Measurements from ENCODE around the gene KCNE2.

The KCNE2 gene

DNA sequence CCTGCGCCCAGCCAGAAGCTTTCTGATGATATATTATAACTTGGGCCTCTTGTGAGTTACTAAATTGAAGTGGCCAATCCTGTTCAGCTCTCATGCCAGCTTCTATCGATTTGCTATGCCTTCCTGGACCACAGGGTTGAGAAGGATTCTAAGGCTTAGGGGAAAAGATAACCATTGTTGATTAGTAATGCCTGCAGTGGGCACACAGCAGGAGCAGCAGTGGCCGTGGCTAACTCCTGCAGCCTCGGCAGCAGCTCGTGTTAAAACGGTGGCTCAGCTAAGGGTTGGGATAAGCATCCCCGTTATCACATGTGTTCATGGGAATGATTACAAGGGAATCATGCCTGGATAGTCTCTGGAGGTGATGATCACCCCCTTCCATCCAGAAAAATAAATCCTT, 20.5 kb upstream of the KCNE2 start:
- Histone ChIP-seq H3K4me3 (replicated peaks; ENCODE audit: insufficient read depth, low read length) (no peak overlapping the region), H3K27me3 (ENCODE audit: insufficient read depth, poor library complexity, severe bottlenecking) (no peaks in the 10 kb centered on the region), H3K27ac (replicated peaks) (no peak overlapping the region)
- TF ChIP-seq POLR2AphosphoS5 (IDR thresholded peaks at IDR 0.05; ENCODE audit: low read depth) (no peak), GABPA (IDR thresholded peaks at IDR 0.05; ENCODE audit: low read depth) (no peak), SPI1 (IDR thresholded peaks at IDR 0.05; ENCODE audit: borderline replicate concordance, low read depth) (no peak)
- TF ChIP-seq, protein P1, sequence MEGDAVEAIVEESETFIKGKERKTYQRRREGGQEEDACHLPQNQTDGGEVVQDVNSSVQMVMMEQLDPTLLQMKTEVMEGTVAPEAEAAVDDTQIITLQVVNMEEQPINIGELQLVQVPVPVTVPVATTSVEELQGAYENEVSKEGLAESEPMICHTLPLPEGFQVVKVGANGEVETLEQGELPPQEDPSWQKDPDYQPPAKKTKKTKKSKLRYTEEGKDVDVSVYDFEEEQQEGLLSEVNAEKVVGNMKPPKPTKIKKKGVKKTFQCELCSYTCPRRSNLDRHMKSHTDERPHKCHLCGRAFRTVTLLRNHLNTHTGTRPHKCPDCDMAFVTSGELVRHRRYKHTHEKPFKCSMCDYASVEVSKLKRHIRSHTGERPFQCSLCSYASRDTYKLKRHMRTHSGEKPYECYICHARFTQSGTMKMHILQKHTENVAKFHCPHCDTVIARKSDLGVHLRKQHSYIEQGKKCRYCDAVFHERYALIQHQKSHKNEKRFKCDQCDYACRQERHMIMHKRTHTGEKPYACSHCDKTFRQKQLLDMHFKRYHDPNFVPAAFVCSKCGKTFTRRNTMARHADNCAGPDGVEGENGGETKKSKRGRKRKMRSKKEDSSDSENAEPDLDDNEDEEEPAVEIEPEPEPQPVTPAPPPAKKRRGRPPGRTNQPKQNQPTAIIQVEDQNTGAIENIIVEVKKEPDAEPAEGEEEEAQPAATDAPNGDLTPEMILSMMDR (IDR thresholded peaks at IDR 0.05; ENCODE audit: insufficient read depth, low read length) = no peak
- TF ChIP-seq, protein P2, sequence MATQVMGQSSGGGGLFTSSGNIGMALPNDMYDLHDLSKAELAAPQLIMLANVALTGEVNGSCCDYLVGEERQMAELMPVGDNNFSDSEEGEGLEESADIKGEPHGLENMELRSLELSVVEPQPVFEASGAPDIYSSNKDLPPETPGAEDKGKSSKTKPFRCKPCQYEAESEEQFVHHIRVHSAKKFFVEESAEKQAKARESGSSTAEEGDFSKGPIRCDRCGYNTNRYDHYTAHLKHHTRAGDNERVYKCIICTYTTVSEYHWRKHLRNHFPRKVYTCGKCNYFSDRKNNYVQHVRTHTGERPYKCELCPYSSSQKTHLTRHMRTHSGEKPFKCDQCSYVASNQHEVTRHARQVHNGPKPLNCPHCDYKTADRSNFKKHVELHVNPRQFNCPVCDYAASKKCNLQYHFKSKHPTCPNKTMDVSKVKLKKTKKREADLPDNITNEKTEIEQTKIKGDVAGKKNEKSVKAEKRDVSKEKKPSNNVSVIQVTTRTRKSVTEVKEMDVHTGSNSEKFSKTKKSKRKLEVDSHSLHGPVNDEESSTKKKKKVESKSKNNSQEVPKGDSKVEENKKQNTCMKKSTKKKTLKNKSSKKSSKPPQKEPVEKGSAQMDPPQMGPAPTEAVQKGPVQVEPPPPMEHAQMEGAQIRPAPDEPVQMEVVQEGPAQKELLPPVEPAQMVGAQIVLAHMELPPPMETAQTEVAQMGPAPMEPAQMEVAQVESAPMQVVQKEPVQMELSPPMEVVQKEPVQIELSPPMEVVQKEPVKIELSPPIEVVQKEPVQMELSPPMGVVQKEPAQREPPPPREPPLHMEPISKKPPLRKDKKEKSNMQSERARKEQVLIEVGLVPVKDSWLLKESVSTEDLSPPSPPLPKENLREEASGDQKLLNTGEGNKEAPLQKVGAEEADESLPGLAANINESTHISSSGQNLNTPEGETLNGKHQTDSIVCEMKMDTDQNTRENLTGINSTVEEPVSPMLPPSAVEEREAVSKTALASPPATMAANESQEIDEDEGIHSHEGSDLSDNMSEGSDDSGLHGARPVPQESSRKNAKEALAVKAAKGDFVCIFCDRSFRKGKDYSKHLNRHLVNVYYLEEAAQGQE (IDR thresholded peaks at IDR 0.05; ENCODE audit: insufficient replicate concordance, low read depth) = no peak
- no peak for DNase-seq (ENCODE audit: low read depth in 1 of 2, low spot score in 1 of 2)

DNA sequence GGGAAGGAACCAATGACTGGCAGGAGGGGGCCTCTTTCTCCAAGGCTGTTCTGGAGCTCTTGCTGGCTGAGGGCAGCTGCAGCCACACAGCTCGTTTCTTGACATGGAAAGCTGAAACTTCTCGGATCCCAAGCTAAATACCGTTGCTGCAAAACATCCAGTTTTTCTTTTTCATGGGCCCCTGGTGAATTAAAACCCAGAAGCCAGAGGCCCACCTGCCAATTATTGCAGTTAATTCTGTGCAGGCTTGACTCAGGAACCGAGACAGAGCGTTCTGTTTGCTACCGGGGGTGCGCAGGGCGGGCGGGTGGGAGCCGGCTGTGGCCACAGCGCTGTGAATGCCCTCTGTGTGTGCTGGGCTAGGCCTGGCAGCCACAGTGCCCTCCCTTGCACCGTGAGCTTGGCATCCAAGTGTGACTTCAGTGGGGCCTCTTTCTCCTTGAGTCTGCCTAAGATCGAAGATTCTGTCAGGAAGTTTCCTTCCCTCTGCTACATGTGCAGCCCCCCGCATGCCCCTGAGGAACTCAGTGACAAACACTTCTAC, 19.9 kb upstream of the KCNE2 start:
- H3K27me3 ChIP-seq (ENCODE audit: insufficient read depth, poor library complexity, severe bottlenecking) = no peaks in the 10 kb centered on the region
- TF ChIP-seq, protein P1 (IDR thresholded peaks at IDR 0.05; ENCODE audit: insufficient read depth, low read length) = no peak
- TF ChIP-seq POLR2AphosphoS5 (IDR thresholded peaks at IDR 0.05; ENCODE audit: low read depth) (no peak), GABPA (IDR thresholded peaks at IDR 0.05; ENCODE audit: low read depth) (no peak), SPI1 (IDR thresholded peaks at IDR 0.05; ENCODE audit: borderline replicate concordance, low read depth) (no peak)
- TF ChIP-seq, protein P2 (IDR thresholded peaks at IDR 0.05; ENCODE audit: insufficient replicate concordance, low read depth) = no peak
- no peak overlapping the region for H3K27ac ChIP-seq (replicated peaks)
- no peak overlapping the region for H3K4me3 ChIP-seq (replicated peaks; ENCODE audit: insufficient read depth, low read length)
- DNase-seq (ENCODE audit: low read depth in 1 of 2, low spot score in 1 of 2) = no peak

DNA sequence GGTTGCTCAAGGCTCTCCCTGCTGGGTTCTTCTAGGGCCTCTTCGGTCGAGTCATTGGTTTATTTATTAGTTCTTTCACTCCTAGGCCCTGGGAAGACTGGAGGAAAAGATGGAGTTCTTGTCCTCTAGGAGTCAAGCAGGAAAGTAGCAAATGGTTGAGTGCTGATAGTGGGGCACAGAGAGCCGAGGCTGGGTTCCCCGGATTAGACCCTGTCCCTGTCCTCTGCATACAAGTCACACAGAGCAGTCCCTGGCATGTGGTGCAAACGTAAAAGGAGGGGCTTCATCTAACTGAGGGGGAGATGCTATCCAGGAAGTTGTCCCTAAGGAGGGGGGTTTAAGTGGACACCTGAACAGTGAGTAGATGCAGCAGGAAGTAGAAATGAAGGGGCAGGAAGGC, 19.2 kb upstream of the KCNE2 start:
- no peak overlapping the region for H3K4me3 ChIP-seq (replicated peaks; ENCODE audit: insufficient read depth, low read length)
- H3K27ac ChIP-seq (replicated peaks) = no peak overlapping the region
- TF ChIP-seq POLR2AphosphoS5 (IDR thresholded peaks at IDR 0.05; ENCODE audit: low read depth) (no peak), SPI1 (IDR thresholded peaks at IDR 0.05; ENCODE audit: borderline replicate concordance, low read depth) (no peak), GABPA (IDR thresholded peaks at IDR 0.05; ENCODE audit: low read depth) (no peak)
- TF ChIP-seq, protein P1 (IDR thresholded peaks at IDR 0.05; ENCODE audit: insufficient read depth, low read length) = no peak
- TF ChIP-seq, protein P2 (IDR thresholded peaks at IDR 0.05; ENCODE audit: insufficient replicate concordance, low read depth) = no peak
- no peaks in the 10 kb centered on the region for H3K27me3 ChIP-seq (ENCODE audit: insufficient read depth, poor library complexity, severe bottlenecking)
- no peak for DNase-seq (ENCODE audit: low read depth in 1 of 2, low spot score in 1 of 2)
